ENCODE measurements around the gene ERCC6. TPM values are rescaled to one million over a fixed set of nuclear protein-coding genes. Genes with fewer than 3 reads are reported as not detected.

The ERCC6 gene
- total RNA-seq, 1 donor from 2014 or later = 23.5 TPM

DNA sequence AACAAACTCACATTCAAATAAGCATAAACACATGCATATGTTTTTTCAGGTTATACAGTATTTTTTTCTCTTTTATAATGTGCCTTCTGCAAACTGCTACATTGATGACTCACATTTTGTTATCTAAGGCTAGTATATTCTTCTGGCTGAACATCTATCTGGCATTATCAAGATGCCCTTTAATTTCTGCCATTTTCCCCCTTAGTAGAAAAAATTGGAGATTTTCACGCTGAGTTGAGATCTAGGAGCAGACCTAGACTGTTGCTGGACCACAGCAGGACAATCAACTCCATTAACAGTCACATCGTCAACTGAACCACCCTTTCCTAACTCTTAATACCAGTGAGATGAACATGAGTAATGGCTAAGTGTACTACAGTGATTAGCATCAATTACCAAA lies 41.6 kb downstream of the ERCC6 start:
- H3K4me3 ChIP-seq = no peak overlapping the region
- H3K36me3 ChIP-seq = peaks cover 27% of the 10 kb centered on the region
- no peaks in the 10 kb centered on the region for H3K4me1 ChIP-seq
- DNase-seq (no peak), ATAC-seq (no peak)
- H3K27ac ChIP-seq = no peak overlapping the region
- no peaks in the 10 kb centered on the region for H3K27me3 ChIP-seq (ENCODE audit: low read depth)
- TF ChIP-seq, protein P1, sequence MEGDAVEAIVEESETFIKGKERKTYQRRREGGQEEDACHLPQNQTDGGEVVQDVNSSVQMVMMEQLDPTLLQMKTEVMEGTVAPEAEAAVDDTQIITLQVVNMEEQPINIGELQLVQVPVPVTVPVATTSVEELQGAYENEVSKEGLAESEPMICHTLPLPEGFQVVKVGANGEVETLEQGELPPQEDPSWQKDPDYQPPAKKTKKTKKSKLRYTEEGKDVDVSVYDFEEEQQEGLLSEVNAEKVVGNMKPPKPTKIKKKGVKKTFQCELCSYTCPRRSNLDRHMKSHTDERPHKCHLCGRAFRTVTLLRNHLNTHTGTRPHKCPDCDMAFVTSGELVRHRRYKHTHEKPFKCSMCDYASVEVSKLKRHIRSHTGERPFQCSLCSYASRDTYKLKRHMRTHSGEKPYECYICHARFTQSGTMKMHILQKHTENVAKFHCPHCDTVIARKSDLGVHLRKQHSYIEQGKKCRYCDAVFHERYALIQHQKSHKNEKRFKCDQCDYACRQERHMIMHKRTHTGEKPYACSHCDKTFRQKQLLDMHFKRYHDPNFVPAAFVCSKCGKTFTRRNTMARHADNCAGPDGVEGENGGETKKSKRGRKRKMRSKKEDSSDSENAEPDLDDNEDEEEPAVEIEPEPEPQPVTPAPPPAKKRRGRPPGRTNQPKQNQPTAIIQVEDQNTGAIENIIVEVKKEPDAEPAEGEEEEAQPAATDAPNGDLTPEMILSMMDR (IDR thresholded peaks at IDR 0.05) = no peak
- intact Hi-C loops (cut with DNase I) = no loop called here
- H3K9me3 ChIP-seq = no peaks in the 10 kb centered on the region

DNA sequence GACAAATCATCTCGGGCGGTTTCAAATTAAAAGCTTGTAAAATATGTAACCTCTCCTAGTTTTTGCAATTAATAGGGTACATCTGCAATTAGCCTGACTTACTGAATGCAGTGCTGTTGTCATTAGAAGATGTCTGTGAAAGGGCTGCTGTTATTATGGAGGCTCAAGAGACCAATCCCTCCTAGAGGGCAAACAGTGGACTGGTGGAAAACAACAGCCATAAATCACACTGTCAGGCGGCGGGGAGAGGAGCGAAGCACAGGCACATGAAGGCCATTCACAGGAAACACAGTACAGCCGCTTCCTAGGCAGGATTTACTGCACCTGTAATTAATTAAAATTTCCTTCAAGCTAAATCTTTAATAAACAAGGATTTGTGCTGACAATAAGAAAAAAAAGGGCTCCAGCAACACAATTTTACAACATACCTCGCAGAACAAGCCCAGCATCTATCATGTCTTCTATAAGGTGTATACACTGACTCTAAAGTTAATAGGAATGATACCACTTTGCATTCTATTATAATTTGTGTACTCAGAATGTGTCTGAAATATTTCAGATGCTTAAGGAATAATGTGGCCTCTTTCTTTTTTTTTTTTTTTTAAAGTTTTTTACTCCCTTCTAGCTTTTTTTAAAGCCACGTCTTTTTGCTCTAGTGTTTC lies 50.7 kb downstream of the ERCC6 start:
- no peak overlapping the region for H3K27ac ChIP-seq
- TF ChIP-seq, protein P1 (IDR thresholded peaks at IDR 0.05) = no peak
- H3K9me3 ChIP-seq = no peaks in the 10 kb centered on the region
- no peaks in the 10 kb centered on the region for H3K27me3 ChIP-seq (ENCODE audit: low read depth)
- intact Hi-C loops (cut with DNase I) = no loop called here
- H3K36me3 ChIP-seq = peaks cover 6% of the 10 kb centered on the region
- no peak for DNase-seq
- H3K4me3 ChIP-seq = no peak overlapping the region
- no peaks in the 10 kb centered on the region for H3K4me1 ChIP-seq
- no peak for ATAC-seq

DNA sequence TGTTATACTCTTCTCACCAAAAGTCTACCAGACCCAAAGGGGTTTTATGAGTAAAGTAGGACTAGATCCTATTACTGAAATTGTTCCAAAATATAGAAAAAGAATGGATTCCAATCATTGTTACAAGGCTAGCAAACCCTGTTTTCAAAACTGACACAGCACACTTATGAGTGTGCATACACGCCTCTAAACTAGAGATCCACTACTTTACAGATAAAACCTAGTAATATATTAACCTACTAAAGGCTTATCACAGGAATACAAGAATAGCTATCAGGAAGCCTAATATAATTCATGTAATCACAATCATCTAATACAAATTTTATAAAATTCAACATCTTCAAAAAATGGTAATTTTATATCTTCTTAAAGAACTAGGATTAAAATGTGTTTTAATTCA lies 52.2 kb downstream of the ERCC6 start:
- ATAC-seq = no peak
- TF ChIP-seq, protein P1 (IDR thresholded peaks at IDR 0.05) = no peak
- intact Hi-C loops (cut with DNase I) = no loop called here

DNA sequence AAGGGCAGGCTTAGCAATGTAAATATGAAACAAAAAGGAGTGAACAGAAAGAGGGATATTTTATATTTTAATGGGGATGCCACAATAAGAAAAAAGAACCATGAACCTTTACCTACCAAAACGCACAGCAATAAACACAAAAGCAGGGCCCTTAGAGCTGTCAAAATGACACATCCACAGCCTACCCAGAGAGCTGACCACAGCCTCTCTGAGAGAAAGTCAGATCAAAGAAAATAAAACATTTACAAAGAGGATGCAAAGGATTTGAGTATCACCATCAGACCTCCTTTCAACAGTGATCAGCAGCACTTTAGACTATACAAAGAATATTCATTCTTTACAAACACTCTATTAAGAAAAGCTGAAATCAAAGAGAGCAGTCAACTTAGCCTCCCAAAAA lies 52.9 kb downstream of the ERCC6 start:
- peaks cover 19% of the 10 kb centered on the region for H3K36me3 ChIP-seq
- H3K9me3 ChIP-seq = no peaks in the 10 kb centered on the region
- no peaks in the 10 kb centered on the region for H3K27me3 ChIP-seq (ENCODE audit: low read depth)
- intact Hi-C loops (cut with DNase I) = no loop called here
- H3K4me1 ChIP-seq = no peaks in the 10 kb centered on the region
- no peak for DNase-seq
- no peak for ATAC-seq
- TF ChIP-seq, protein P1 (IDR thresholded peaks at IDR 0.05) = no peak
- H3K4me3 ChIP-seq = no peak overlapping the region
- no peak overlapping the region for H3K27ac ChIP-seq

More for the DNA sequence above, 52.2 kb downstream of the ERCC6 start:
- Histone ChIP-seq H3K4me1 (no peaks in the 10 kb centered on the region), H3K36me3 (peaks cover 15% of the 10 kb centered on the region), H3K27ac (no peak overlapping the region), H3K4me3 (no peak overlapping the region), H3K27me3 (ENCODE audit: low read depth) (no peaks in the 10 kb centered on the region), H3K9me3 (no peaks in the 10 kb centered on the region)
- DNase-seq = no peak

DNA sequence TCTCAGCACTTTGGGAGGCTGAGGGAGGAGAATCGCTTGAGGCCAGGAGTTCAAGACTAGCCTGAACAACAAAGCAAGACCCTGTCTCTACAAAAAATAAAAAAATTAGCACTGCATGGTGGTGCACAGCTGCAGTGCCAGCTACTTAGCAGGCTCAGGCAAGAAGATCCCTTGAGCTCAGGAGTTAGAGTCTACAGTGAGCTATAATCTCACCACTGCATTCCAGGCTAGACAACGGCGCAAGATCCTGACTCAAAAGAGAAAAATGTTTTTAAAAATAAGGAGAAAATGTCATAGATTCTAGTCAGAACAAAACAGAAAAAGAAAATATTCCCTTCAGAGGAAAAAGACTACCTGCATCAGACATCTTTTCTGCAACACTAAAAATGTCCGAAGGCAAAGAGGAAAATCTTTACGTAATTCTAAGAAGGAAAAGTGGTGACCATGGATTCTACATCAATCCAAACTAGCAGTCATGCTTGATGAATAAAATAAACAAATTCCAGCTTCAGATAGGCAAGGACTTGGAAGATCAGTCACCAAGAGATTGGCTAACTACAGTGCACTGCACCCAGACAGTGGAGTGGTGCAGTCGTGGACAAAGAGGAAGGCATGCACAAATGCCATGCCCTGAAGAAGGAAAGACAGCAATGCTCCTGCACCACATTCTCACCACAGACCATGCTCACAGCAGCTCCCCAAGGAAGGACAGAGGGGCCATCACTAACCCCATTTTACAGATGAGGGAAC lies 54.3 kb downstream of the ERCC6 start:
- Histone ChIP-seq H3K27ac (no peak overlapping the region), H3K4me3 (no peak overlapping the region), H3K4me1 (no peaks in the 10 kb centered on the region), H3K27me3 (ENCODE audit: low read depth) (no peaks in the 10 kb centered on the region), H3K9me3 (no peaks in the 10 kb centered on the region), H3K36me3 (peaks cover 25% of the 10 kb centered on the region)
- ATAC-seq = no peak
- TF ChIP-seq, protein P1 (IDR thresholded peaks at IDR 0.05) = no peak
- intact Hi-C loops (cut with DNase I) = no loop called here
- no peak for DNase-seq

Data from lower lobe of right lung (tissue), 2 donors.